Duodenal mucosa (tissue), 2 donors: Measurements from ENCODE around the gene RANGRF.

Source experiments
- H3K27ac ChIP-seq: one replicate; pipeline ENCODE4 v1.7.0; 2013; ENCODE audit warnings: low read depth, low read length
- H3K27me3 ChIP-seq, 2 donors: one replicate each; pipeline ENCODE4 v1.7.0; 2013; ENCODE audit warnings: low read length in 2 of 2, control low read depth in 1 of 2; ENCODE audit not compliant: insufficient read depth in 2 of 2, control insufficient read depth in 1 of 2
- H3K36me3 ChIP-seq, 2 donors: one replicate each; pipeline ENCODE4 v1.7.0; 2013; ENCODE audit warnings: low read length in 2 of 2, control low read depth in 1 of 2; ENCODE audit not compliant: insufficient read depth in 2 of 2, control insufficient read depth in 1 of 2
- H3K4me1 ChIP-seq, 2 donors: one replicate each; pipeline ENCODE4 v1.7.0; 2013; ENCODE audit warnings: low read length in 2 of 2, control low read depth in 1 of 2; ENCODE audit not compliant: insufficient read depth in 2 of 2, control insufficient read depth in 1 of 2
- H3K4me3 ChIP-seq, 2 donors: one replicate each; pipeline ENCODE4 v1.7.0; 2013; ENCODE audit warnings: low read length in 2 of 2, low read depth in 1 of 2
- H3K9ac ChIP-seq, 2 donors: one replicate each; pipeline ENCODE4 v1.7.0; 2013; ENCODE audit warnings: low read length in 2 of 2, low read depth in 1 of 2
- H3K9me3 ChIP-seq, 2 donors: one replicate each; pipeline ENCODE4 v1.7.0; 2013; ENCODE audit warnings: low read length in 2 of 2, control low read depth in 1 of 2; ENCODE audit not compliant: control insufficient read depth in 1 of 2

The RANGRF gene

DNA sequence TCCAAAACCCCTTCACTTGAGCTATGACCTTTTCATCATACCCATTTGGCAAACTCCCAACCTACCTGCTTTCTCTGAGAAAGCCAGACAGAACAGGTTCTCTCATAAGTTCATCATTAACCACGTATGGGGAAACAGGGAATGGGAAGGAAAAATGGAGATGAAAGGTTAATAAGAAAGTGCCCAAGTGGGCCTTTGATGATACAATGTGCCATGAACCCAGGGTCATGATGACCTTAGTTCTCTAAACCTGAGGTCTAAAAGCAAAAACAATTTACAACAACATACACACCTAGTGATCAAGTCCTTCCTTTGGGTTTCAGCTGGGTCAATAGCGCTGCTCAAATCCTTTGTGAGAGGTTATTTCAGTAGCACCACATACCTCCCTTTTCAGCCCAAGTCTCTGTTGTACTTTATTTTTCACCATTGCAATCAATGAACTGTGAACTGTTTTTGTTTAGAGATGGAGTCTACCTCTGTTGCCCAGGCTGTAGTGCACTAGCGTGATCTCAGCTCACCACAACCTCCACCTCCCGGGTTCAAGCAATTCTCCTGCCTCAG, 14.5 kb upstream of the RANGRF start:
- Histone ChIP-seq H3K27ac (no peak overlapping the region), H3K4me3 (no peak overlapping the region), H3K9me3 (no peaks in the 10 kb centered on the region), H3K36me3 (peaks cover 0 to 4% of the 10 kb centered on the region in 2 donors), H3K27me3 (no peaks in the 10 kb centered on the region), H3K9ac (no peak overlapping the region), H3K4me1 (peaks cover 3 to 6% of the 10 kb centered on the region in 2 donors)

DNA sequence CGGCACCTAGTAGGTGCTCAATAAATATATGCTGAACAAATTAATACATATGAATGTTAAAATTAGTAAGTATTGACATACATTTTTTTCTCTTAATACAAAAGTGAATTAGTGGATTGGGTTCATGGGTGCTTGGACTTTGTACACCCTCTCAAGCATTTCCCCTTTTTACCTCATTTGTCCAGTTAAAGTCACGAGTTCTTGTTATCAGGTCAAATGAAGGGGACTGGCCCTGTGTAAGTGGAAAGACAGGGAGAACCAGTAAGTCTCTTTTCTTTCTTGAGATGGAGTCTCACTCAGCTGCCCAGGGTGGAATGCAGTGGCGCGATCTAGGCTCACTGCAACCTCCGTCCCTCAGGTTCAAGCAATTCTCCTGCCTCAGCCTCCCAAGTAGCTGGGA, 13.7 kb upstream of the RANGRF start:
- Histone ChIP-seq H3K4me1 (peaks cover 3 to 6% of the 10 kb centered on the region in 2 donors), H3K27ac (no peak overlapping the region), H3K9ac (no peak overlapping the region), H3K9me3 (no peaks in the 10 kb centered on the region), H3K36me3 (no peaks in the 10 kb centered on the region), H3K27me3 (no peaks in the 10 kb centered on the region), H3K4me3 (no peak overlapping the region)

DNA sequence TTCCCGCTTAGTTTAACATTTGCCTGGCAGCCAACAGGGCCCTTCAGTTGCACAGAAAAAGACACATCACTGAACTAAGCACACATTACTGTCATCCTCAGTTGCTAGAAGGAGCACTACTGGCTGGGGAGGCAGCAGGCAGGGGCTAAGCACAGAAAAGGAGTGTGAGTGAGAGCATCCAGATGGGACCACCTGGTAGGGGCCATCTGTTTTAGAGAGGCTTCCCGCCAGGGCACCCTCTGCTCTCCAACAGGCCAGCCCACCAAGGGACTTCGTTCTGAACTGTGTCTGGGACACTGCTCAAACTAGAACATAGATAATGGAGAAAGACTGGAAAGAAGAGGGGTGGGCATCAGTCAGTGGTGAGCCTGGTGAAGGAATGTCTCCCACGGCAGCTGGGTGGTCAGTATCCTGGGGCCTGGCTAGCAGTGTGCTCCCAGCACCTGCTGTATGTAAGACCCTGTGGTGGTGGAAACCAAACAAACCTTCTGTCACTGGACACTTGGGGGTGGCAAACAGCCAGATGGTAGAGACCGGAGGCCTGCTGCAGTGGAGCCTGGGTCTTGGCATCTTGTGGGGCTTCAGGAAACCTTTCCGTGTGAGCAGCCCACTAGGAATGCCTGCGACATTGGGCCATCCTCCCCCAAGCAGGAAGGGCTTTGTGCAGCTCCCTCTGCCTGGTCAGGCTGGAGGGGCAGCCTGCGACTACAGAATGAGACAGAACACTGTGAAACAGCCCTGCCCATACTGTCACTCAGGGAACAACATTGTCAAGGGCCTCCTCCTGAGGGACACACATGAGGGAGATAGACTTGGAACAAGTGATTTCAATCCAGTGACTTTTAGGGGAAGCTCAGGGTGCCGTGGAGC, 12.8 kb upstream of the RANGRF start:
- Histone ChIP-seq H3K27me3 (no peaks in the 10 kb centered on the region), H3K9ac (no peak overlapping the region), H3K4me1 (peaks cover 3 to 6% of the 10 kb centered on the region in 2 donors), H3K4me3 (no peak overlapping the region), H3K9me3 (no peaks in the 10 kb centered on the region), H3K27ac (no peak overlapping the region), H3K36me3 (no peaks in the 10 kb centered on the region)

DNA sequence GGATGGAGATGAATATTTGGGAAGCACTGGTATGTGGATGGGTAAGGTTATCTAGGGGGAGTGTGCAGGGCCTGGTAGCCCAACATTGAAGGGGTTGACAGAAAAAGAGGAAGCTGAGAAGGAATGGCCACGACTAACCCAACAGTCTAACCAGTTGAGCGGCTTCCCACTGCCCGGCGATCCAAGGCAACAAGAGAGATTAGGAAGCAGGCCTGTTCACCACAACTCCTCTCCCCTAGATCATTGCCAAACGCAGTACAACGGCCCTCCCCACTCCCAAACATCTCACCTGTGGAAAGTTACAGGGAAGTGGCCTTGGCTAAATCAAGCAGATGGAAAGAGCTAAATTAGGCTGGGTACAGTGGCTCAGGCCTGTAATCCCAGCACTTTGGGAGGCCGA, 11.2 kb upstream of the RANGRF start:
- no peaks in the 10 kb centered on the region for H3K27me3 ChIP-seq
- no peaks in the 10 kb centered on the region for H3K36me3 ChIP-seq
- no peak overlapping the region for H3K9ac ChIP-seq
- H3K4me3 ChIP-seq, result no peak overlapping the region
- no peaks in the 10 kb centered on the region for H3K9me3 ChIP-seq
- H3K27ac ChIP-seq, result no peak overlapping the region
- H3K4me1 ChIP-seq, result peaks cover 3 to 6% of the 10 kb centered on the region in 2 donors

DNA sequence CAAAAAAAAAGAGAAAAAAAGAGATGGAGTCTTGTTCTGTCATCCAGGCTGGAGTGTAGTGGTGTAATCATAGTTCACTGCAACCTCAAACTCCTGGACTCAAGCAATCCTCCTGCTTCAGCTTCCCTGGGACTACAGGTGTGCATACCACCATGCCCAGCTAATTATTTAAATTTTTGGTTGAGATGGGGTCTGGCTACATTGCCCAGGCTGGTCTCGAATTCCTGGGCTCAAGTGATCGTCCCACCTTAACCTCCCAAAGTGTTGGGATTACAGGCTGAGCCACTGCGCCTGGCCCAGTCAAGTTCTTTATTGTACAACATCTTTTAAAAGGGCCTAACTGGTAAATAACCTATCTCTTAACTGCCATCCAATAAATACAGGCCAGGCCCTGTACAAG, 6.1 kb upstream of the RANGRF start:
- Histone ChIP-seq H3K36me3 (no peaks in the 10 kb centered on the region), H3K4me1 (peaks cover 10 to 12% of the 10 kb centered on the region in 2 donors), H3K27me3 (no peaks in the 10 kb centered on the region), H3K27ac (no peak overlapping the region), H3K9ac (no peak overlapping the region), H3K9me3 (no peaks in the 10 kb centered on the region), H3K4me3 (no peak overlapping the region)

DNA sequence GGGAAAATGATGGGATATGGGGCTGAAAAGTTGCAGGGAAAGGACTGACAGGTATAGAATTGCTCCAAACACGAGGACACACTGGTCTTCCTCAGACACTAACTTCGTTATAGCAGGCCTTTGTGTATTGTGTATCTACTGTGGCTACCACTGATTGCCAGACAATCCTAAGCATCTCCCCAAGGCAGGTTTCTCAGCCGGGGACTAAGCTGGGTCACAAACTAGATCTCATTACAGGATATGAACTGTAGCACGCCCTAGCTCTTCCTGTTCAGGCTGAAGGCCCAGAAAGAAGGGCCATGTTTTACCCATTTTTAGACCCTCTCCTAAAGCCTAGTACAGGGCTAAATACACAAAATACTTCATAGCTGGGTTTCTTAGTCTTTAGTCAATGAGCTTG, 5.1 kb upstream of the RANGRF start:
- peaks cover 16 to 18% of the 10 kb centered on the region in 2 donors for H3K4me1 ChIP-seq
- H3K27ac ChIP-seq, result no peak overlapping the region
- H3K27me3 ChIP-seq, result no peaks in the 10 kb centered on the region
- no peaks in the 10 kb centered on the region for H3K9me3 ChIP-seq
- no peak overlapping the region for H3K9ac ChIP-seq
- H3K4me3 ChIP-seq, result no peak overlapping the region
- no peaks in the 10 kb centered on the region for H3K36me3 ChIP-seq

DNA sequence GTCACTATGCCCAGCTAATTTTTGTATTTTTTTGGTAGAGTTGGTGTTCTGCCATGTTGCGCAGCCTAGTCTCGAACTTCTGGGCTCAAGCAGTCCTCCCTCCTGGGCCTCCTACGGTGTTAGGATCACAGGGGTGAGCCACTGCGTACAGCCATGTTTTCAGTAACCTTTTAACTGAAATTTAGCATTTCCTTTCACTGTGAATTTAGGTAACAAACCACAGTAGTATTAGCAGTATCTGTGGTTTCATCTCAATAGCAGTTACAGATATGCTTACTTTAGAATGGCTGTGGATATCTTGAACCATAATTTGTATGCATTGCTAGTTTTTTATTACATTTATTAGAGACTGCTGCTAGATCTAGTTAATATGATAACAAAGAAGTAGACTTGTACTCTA, 4.3 kb upstream of the RANGRF start:
- H3K27ac ChIP-seq, result no peak overlapping the region
- no peak overlapping the region for H3K4me3 ChIP-seq
- no peaks in the 10 kb centered on the region for H3K27me3 ChIP-seq
- H3K9ac ChIP-seq, result no peak overlapping the region
- H3K9me3 ChIP-seq, result no peaks in the 10 kb centered on the region
- no peaks in the 10 kb centered on the region for H3K36me3 ChIP-seq
- peaks cover 17 to 21% of the 10 kb centered on the region in 2 donors for H3K4me1 ChIP-seq

DNA sequence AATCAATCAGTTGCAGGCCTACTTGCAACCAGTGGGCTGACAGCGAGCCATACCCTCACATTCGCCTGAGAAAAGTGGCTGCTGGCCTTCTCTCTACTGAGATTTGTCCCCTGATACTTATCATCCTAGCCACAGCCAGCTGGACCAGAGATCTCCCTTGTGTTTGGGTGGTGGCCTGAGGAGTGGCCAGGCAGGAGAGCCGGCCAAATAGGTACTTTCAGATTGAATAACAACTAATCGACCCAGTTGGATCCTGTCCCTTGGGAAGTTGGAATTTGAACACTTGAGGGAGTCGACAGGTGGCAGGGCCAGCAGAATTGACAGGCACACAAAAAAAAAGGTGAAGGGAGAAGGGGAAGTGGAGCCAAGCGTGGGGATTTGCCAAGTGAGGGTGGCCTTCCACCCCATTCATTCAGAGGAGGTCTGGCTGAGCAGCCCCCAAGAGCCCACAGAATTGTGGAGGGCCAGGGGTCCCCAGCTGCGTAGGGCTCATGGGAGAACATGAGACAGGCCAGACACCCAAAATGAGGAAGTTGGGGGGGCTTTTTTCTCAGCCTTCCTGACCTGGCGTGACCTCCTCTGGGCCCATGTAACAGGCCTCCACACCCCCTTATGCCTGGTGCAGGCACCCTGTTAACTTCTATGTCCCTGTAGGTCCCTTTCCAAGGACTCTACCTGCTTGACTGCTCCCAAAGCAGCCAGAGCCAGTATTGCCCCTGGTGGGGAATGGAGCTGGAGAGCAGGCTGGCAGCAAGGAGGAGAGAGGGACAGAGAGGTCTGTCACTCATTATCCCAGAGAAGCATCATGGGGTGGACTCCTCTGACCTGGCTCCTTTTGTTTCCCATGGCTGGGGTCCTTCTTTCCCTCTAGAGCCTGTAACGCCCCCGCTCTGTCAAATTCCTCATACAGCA, 2.9 kb upstream of the RANGRF start:
- Histone ChIP-seq H3K9me3 (no peaks in the 10 kb centered on the region), H3K36me3 (no peaks in the 10 kb centered on the region), H3K4me3 (no peak overlapping the region), H3K27me3 (no peaks in the 10 kb centered on the region), H3K4me1 (peaks cover 25 to 29% of the 10 kb centered on the region in 2 donors), H3K27ac (peak overlapping the region; percentile 1), H3K9ac (no peak overlapping the region)

DNA sequence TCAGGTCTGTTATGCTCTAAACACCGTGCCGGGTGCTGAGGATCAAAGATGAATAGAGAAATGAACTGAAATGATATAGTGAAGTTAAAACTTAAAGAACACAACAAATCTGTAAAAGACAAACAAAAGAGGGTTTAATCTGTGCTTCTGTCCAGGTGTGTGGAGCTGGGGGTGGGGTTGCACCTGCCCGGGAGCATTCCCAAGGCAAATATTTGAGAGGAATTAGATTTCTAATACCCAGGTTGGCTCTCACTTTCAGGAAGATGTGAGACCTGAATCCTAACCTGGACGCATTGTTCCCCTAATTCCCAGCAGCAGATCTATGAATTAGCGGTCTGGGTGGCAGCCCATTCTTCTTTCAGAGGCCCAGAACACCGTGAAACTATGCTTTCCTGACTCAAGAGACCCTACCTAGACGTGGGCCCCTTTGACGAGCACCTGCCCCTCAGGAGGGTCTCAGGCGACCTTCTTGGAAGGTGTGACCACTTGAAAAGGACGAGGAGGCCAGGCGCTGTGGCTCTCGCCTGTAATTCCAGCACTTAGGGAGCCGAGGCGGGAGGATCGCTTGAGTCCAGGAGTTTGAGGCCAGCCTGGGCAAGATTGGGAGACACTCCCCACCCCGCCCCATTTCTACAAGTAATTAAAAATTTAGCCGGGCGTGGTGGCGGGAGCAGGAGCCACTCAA, 677 bp upstream of the RANGRF start:
- Histone ChIP-seq H3K4me3 (peak overlapping the region; percentile 83 to 93), H3K36me3 (no peaks in the 10 kb centered on the region), H3K27ac (peak overlapping the region; percentile 77), H3K27me3 (no peaks in the 10 kb centered on the region), H3K9ac (peak overlapping the region; percentile 82 to 91), H3K4me1 (peaks cover 25 to 29% of the 10 kb centered on the region in 2 donors), H3K9me3 (no peaks in the 10 kb centered on the region)
